ENCODE data around the gene KIF3B. TPM values are rescaled to one million over a fixed set of nuclear protein-coding genes. Genes with fewer than 3 reads are reported as not detected.

Gene KIF3B
- total RNA-seq, 4 donors from 2014 or later = 26.6 to 46.5 (median 37.5) TPM

- in situ Hi-C loops (cut with MboI; ENCODE audit: low pct_ligation_motif_present in 1 of 4, low pct_unique_long_range_greater_than_20kb in 1 of 4, low sequenced_read_pairs in 3 of 4) (loop anchor here in 2 of 4 donors (25.0 kb wide), 1 partner anchor 330 kb away; the partner anchor contains the start of gene C20orf203 (in 2 of the 2)), intact Hi-C loops (cut with DNase I; ENCODE audit: low total_unique reads) (no loop called here)
- H3K4me3 ChIP-seq = no peak overlapping the region
- peak; percentile 20 for DNase-seq
- H3K4me1 ChIP-seq = peaks cover 0 to 9% (median 0%) of the 10 kb centered on the region in 4 donors
- H3K9me3 ChIP-seq = no peaks in the 10 kb centered on the region
- H3K27ac ChIP-seq = peak overlapping the region in 2 of 4 donors; percentile 20 to 41
- H3K27me3 ChIP-seq = no peaks in the 10 kb centered on the region
- H3K36me3 ChIP-seq = peaks cover 0 to 15% (median 0%) of the 10 kb centered on the region in 4 donors
- no peak for TF ChIP-seq POLR2A (IDR thresholded peaks at IDR 0.05)
- TF ChIP-seq, protein P1, sequence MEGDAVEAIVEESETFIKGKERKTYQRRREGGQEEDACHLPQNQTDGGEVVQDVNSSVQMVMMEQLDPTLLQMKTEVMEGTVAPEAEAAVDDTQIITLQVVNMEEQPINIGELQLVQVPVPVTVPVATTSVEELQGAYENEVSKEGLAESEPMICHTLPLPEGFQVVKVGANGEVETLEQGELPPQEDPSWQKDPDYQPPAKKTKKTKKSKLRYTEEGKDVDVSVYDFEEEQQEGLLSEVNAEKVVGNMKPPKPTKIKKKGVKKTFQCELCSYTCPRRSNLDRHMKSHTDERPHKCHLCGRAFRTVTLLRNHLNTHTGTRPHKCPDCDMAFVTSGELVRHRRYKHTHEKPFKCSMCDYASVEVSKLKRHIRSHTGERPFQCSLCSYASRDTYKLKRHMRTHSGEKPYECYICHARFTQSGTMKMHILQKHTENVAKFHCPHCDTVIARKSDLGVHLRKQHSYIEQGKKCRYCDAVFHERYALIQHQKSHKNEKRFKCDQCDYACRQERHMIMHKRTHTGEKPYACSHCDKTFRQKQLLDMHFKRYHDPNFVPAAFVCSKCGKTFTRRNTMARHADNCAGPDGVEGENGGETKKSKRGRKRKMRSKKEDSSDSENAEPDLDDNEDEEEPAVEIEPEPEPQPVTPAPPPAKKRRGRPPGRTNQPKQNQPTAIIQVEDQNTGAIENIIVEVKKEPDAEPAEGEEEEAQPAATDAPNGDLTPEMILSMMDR (IDR thresholded peaks at IDR 0.05) = no peak
- TF ChIP-seq EP300 (IDR thresholded peaks at IDR 0.05; ENCODE audit: low read depth) = no peak
- TF ChIP-seq POLR2AphosphoS5 (IDR thresholded peaks at IDR 0.05) = no peak
- 56 to 86% methylated on average over 1 to 3 of the region's 3 CpGs for WGBS, 2 donors (ENCODE audit: low coverage in 1 of 2)
Observed at GRCh38 chr20:32332614-32333013, 55.2 kb downstream of the KIF3B start.

- DNase-seq = peak; percentile 18
- Histone ChIP-seq H3K27ac (peak overlapping the region; percentile 41 to 64 (median 60)), H3K4me3 (no peak overlapping the region), H3K27me3 (no peaks in the 10 kb centered on the region), H3K36me3 (peaks cover 0 to 15% (median 0%) of the 10 kb centered on the region in 4 donors), H3K4me1 (peaks cover 0 to 9% (median 0%) of the 10 kb centered on the region in 4 donors), H3K9me3 (no peaks in the 10 kb centered on the region)
- intact Hi-C loops (cut with DNase I; ENCODE audit: low total_unique reads) (no loop called here), in situ Hi-C loops (cut with MboI; ENCODE audit: low pct_ligation_motif_present in 1 of 4, low pct_unique_long_range_greater_than_20kb in 1 of 4, low sequenced_read_pairs in 3 of 4) (loop anchor here in 2 of 4 donors (25.0 kb wide), 1 partner anchor 329 kb away; the partner anchor contains the start of gene C20orf203 (in 2 of the 2))
- WGBS, 2 donors (ENCODE audit: low coverage in 1 of 2) = 70 to 79% methylated on average over 5 to 12 of the region's 12 CpGs
- TF ChIP-seq EP300 (IDR thresholded peaks at IDR 0.05; ENCODE audit: low read depth) (no peak), POLR2A (IDR thresholded peaks at IDR 0.05) (no peak), POLR2AphosphoS5 (IDR thresholded peaks at IDR 0.05) (no peak)
- TF ChIP-seq, protein P1 (IDR thresholded peaks at IDR 0.05) = no peak
Observed at GRCh38 chr20:32333181-32333987, 55.9 kb downstream of the KIF3B start.

- no peaks in the 10 kb centered on the region for H3K9me3 ChIP-seq
- WGBS, 2 donors (ENCODE audit: low coverage in 1 of 2) = 44 to 48% methylated on average over 3 to 13 of the region's 13 CpGs
- H3K4me3 ChIP-seq = no peak overlapping the region
- intact Hi-C loops (cut with DNase I; ENCODE audit: low total_unique reads) = no loop called here
- peaks cover 0 to 15% (median 0%) of the 10 kb centered on the region in 4 donors for H3K36me3 ChIP-seq
- in situ Hi-C loops (cut with MboI; ENCODE audit: low pct_ligation_motif_present in 1 of 4, low pct_unique_long_range_greater_than_20kb in 1 of 4, low sequenced_read_pairs in 3 of 4) = loop anchor here in 2 of 4 donors (25.0 kb wide), 1 partner anchor 328 kb away; the partner anchor contains the start of gene C20orf203 (in 2 of the 2)
- H3K27me3 ChIP-seq = no peaks in the 10 kb centered on the region
- H3K4me1 ChIP-seq = peaks cover 0 to 9% (median 0%) of the 10 kb centered on the region in 4 donors
- peak; percentile 80 for DNase-seq
- TF ChIP-seq POLR2AphosphoS5 (IDR thresholded peaks at IDR 0.05) = peak in 1 of 3 donors; percentile 12
- TF ChIP-seq POLR2A (IDR thresholded peaks at IDR 0.05) = no peak
- peak overlapping the region; percentile 56 to 64 (median 60) for H3K27ac ChIP-seq
Observed at GRCh38 chr20:32333988-32334885, 56.8 kb downstream of the KIF3B start.

DNA sequence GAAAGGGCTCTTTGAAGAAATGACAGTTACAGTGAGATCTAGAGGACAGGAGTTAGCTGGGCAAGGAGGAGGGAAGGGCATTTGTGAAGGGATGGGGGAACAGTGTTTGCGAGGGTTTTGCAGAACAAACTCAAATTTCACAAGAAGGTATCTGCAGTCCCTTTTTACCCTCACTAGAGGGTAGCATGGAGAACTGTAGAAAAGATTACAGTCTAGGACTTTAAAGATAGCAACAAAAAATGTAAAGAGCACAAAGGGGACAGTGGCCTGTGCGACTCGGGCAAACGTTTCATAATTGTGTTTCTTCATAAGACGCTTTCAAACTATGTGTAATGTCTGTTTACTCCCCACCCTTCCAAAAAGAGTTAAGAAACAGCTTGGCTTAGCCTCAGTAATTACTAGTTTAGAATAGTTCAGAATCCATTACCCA lies 59.5 kb downstream of the KIF3B start:
- Histone ChIP-seq H3K4me1 (peaks cover 0 to 9% (median 0%) of the 10 kb centered on the region in 4 donors), H3K9me3 (no peaks in the 10 kb centered on the region), H3K36me3 (peaks cover 0 to 4% (median 0%) of the 10 kb centered on the region in 4 donors), H3K27me3 (no peaks in the 10 kb centered on the region), H3K4me3 (no peak overlapping the region), H3K27ac (no peak overlapping the region)
- TF ChIP-seq EP300 (IDR thresholded peaks at IDR 0.05; ENCODE audit: low read depth) (no peak), POLR2AphosphoS5 (IDR thresholded peaks at IDR 0.05) (no peak)
- TF ChIP-seq, protein P1 (IDR thresholded peaks at IDR 0.05) = peak; percentile 45 to 62 (median 48)
- in situ Hi-C loops (cut with MboI; ENCODE audit: low pct_ligation_motif_present in 1 of 4, low pct_unique_long_range_greater_than_20kb in 1 of 4, low sequenced_read_pairs in 3 of 4) (loop anchor here in 2 of 4 donors (25.0 kb wide), 1 partner anchor 325 kb away; the partner anchor contains the start of gene C20orf203 (in 2 of the 2)), intact Hi-C loops (cut with DNase I; ENCODE audit: low total_unique reads) (no loop called here)
- no peak for DNase-seq
- 11 to 25% methylated on average over 5 of the region's 5 CpGs for WGBS, 2 donors (ENCODE audit: low coverage in 1 of 2)
